Measurements from ENCODE around the gene LRRC52.

Gene LRRC52

DNA sequence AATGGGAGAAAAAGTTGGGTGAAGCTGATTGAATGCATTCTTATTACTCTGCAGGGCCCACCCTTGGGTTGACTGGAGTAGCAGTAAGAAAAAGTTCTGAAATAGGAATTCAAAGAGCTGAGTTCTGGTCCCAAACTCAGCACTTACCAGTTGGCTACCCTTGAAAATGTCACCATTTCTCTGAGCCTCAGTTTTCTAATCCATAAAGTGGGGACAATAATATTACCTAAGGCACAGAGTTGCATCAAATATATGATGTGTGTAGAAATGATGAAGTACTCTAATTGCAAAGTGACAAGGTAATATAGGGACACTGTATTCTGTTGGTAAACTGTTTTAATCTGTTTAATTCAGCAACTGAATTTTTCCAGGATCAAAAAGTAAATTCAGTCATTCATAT is 1.2 kb downstream of the LRRC52 start:
- TF ChIP-seq, protein P1, sequence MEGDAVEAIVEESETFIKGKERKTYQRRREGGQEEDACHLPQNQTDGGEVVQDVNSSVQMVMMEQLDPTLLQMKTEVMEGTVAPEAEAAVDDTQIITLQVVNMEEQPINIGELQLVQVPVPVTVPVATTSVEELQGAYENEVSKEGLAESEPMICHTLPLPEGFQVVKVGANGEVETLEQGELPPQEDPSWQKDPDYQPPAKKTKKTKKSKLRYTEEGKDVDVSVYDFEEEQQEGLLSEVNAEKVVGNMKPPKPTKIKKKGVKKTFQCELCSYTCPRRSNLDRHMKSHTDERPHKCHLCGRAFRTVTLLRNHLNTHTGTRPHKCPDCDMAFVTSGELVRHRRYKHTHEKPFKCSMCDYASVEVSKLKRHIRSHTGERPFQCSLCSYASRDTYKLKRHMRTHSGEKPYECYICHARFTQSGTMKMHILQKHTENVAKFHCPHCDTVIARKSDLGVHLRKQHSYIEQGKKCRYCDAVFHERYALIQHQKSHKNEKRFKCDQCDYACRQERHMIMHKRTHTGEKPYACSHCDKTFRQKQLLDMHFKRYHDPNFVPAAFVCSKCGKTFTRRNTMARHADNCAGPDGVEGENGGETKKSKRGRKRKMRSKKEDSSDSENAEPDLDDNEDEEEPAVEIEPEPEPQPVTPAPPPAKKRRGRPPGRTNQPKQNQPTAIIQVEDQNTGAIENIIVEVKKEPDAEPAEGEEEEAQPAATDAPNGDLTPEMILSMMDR (IDR thresholded peaks at IDR 0.05) = no peak
- no peak overlapping the region for H3K27ac ChIP-seq
- intact Hi-C loops (cut with DNase I; ENCODE audit: low total_unique reads) = no loop called here
- no peaks in the 10 kb centered on the region for H3K27me3 ChIP-seq
- H3K9me3 ChIP-seq = no peaks in the 10 kb centered on the region
- DNase-seq = no peak
- H3K4me1 ChIP-seq = peaks cover 0 to 21% (median 9%) of the 10 kb centered on the region in 4 donors
- H3K4me3 ChIP-seq = no peak overlapping the region
- no peaks in the 10 kb centered on the region for H3K36me3 ChIP-seq

DNA sequence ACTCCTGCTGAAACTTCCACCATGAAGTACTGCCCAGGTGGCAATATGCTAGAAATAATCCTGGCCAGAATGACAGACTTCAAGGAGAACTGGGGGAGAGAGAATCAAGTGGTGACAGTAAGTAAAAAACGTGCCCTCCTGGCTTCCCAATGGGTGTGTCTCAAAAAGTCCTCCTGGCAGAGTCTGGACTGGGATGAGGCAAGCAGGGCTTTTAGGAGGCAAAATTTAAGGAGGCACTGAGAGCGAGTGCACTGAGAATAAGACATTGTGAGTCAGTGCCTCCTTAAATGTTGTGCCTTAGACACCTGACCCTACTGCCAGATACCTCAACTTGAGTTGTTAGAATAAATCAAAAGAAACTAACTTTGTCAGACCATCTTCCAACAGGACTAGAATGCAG is 2.2 kb downstream of the LRRC52 start:
- Histone ChIP-seq H3K4me3 (no peak overlapping the region), H3K4me1 (peaks cover 0 to 11% (median 4%) of the 10 kb centered on the region in 4 donors), H3K27me3 (no peaks in the 10 kb centered on the region), H3K36me3 (no peaks in the 10 kb centered on the region), H3K9me3 (no peaks in the 10 kb centered on the region), H3K27ac (no peak overlapping the region)
- TF ChIP-seq, protein P1 (IDR thresholded peaks at IDR 0.05) = no peak
- intact Hi-C loops (cut with DNase I; ENCODE audit: low total_unique reads) = no loop called here
- DNase-seq = no peak

DNA sequence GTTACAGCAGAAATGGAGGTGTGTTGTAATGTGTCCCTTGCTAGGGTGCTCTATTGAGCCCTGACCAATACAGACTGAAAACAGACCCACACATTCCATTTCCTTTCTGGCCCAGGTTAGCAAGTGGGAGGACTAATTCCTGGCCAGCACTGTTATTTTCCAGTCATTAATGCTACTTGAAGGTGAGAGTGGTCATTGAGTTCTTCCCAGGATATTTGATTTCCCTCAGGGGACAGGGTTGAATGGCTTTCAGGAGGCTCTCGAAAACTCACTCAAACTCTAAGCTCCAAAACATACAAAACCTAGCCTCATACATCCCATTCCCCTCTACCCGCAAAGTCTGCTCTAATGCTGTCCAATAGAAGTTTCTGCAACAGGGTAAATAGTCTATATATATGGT is 6.2 kb downstream of the LRRC52 start:
- Histone ChIP-seq H3K9me3 (no peaks in the 10 kb centered on the region), H3K27me3 (no peaks in the 10 kb centered on the region), H3K4me1 (no peaks in the 10 kb centered on the region), H3K4me3 (no peak overlapping the region), H3K27ac (no peak overlapping the region), H3K36me3 (no peaks in the 10 kb centered on the region)
- TF ChIP-seq, protein P1 (IDR thresholded peaks at IDR 0.05) = no peak
- intact Hi-C loops (cut with DNase I; ENCODE audit: low total_unique reads) = no loop called here
- no peak for DNase-seq

DNA sequence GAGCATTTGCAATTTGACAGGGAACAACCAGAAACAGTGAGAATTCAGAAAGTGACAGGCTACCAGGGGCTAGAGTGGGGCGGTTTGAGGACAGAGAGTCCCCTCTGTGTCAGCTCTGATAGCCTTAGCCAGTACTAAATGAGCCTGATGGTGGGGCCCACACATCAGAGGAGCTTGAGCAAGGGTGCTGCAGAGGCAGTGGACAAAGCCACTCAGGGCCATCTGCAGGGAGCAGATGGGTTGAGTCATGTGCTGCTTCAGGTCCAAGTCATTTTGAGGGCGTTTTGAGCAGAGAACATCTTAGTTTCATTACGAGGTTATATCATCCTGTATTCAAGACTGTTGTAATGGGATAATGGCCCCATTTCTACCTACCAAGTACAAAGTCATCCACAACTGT is 7.7 kb downstream of the LRRC52 start:
- Histone ChIP-seq H3K4me3 (no peak overlapping the region), H3K9me3 (no peaks in the 10 kb centered on the region), H3K4me1 (no peaks in the 10 kb centered on the region), H3K27ac (no peak overlapping the region), H3K36me3 (no peaks in the 10 kb centered on the region), H3K27me3 (no peaks in the 10 kb centered on the region)
- intact Hi-C loops (cut with DNase I; ENCODE audit: low total_unique reads) = no loop called here
- no peak for DNase-seq
- TF ChIP-seq, protein P1 (IDR thresholded peaks at IDR 0.05) = no peak

DNA sequence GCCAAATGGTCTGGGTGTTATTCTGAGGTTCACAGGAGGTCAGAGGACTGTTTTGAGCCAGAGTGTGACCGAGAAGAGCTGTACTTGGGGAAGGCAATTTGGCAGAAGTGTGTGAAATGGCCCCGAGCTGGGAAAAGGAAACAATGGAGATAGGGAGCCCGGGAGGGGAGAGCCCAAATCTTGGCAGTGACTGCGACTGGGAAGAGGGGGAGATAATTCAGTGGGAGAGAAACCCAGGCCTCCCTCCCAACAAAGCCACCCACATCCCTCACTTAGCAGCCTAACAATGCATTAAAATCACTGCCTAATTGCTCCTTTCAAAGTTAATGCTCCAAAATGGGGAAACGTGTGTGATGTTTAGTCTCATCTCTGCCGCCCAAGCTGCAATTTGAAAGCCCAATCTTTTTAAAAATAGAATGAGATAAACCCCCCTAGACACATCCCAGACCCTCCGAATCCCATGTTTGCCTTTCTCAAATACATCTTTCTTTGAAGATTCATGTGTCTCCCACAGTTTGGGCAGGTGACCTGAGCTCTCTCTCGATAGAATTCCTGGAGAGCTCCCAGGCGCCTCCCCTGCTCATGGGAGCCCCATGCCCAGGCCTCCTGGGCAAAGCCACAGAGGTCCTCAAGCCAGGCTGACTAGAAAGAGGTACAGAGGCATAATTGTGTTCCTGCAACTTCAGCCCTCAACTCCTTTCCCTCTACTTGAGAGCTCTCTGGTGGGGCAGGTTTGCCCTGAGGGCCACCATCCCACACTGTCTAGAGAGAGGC is 17.3 kb downstream of the LRRC52 start:
- Histone ChIP-seq H3K4me1 (no peaks in the 10 kb centered on the region), H3K27ac (no peak overlapping the region), H3K36me3 (no peaks in the 10 kb centered on the region), H3K4me3 (no peak overlapping the region), H3K27me3 (peaks cover 0 to 4% of the 10 kb centered on the region in 2 donors), H3K9me3 (no peaks in the 10 kb centered on the region)
- TF ChIP-seq, protein P1 (IDR thresholded peaks at IDR 0.05) = no peak
- intact Hi-C loops (cut with DNase I; ENCODE audit: low total_unique reads) = no loop called here
- no peak for DNase-seq
